HEK293T (cell line): ENCODE data around the gene NBEA.

Source experiments
- CTCF ChIA-PET: fragments of 350-600 bp; formaldehyde crosslinking; extraction: SDS; loops from one replicate; lab custom pipeline; 2021; ENCODE audit warnings: antibody characterized with exemption, inconsistent platforms; lab: Yijun Ruan, JAX
- POLR2A ChIA-PET: fragments of 350-600 bp; formaldehyde crosslinking; extraction: SDS; loops from one replicate; lab custom pipeline; 2020; ENCODE audit warnings: antibody characterized with exemption, inconsistent platforms; lab: Yijun Ruan, JAX
- DNase-seq: peaks from one replicate; pipeline ENCODE4 v3.0.0; 2012; ENCODE audit warnings: mixed read lengths; ENCODE audit errors: extremely low spot score
- ARNT ChIP-seq: fragments of 450-650 bp; IDR thresholded peaks from 2 replicates; pipeline ENCODE4 v1.6.1; 2017; ENCODE audit warnings: mild to moderate bottlenecking
- BHLHE40 ChIP-seq: fragments of 450-650 bp; IDR thresholded peaks from 2 replicates; pipeline ENCODE4 v1.6.1; 2016; ENCODE audit warnings: mild to moderate bottlenecking, moderate library complexity, borderline replicate concordance
- CTBP1 ChIP-seq: fragments of 450-650 bp; IDR thresholded peaks from 2 replicates; pipeline ENCODE4 v1.6.1; 2016; ENCODE audit warnings: borderline replicate concordance
- ELF4 ChIP-seq: fragments of 450-650 bp; IDR thresholded peaks from 2 replicates; pipeline ENCODE4 v1.6.1; 2017; ENCODE audit warnings: antibody characterized with exemption
- FOXA1 ChIP-seq: fragments of 450-650 bp; IDR thresholded peaks from 2 replicates; pipeline ENCODE4 v1.6.1; 2016; ENCODE audit warnings: mild to moderate bottlenecking
- FOXK2 ChIP-seq: fragments of 450-650 bp; IDR thresholded peaks from 2 replicates; pipeline ENCODE4 v1.6.1; 2016; ENCODE audit warnings: mild to moderate bottlenecking
- FOXM1 ChIP-seq: fragments of 450-650 bp; IDR thresholded peaks from 2 replicates; pipeline ENCODE4 v1.6.1; 2017; ENCODE audit warnings: mild to moderate bottlenecking, borderline replicate concordance
- HDGF ChIP-seq: fragments of 450-650 bp; IDR thresholded peaks from 2 replicates; pipeline ENCODE4 v1.6.1; 2017; ENCODE audit warnings: antibody characterized with exemption, borderline replicate concordance
- L3MBTL2 ChIP-seq: fragments of 450-650 bp; conservative IDR thresholded peaks from 2 replicates; pipeline ENCODE4 v1.6.1; 2016; ENCODE audit warnings: mild to moderate bottlenecking
- LEF1 ChIP-seq: fragments of 450-650 bp; IDR thresholded peaks from 2 replicates; pipeline ENCODE4 v1.6.1; 2017; ENCODE audit warnings: mild to moderate bottlenecking, borderline replicate concordance
- NFRKB ChIP-seq: fragments of 450-650 bp; IDR thresholded peaks from 2 replicates; pipeline ENCODE4 v1.6.1; 2016; ENCODE audit warnings: mild to moderate bottlenecking, moderate library complexity
- SP1 ChIP-seq: fragments of 450-650 bp; IDR thresholded peaks from 2 replicates; pipeline ENCODE4 v1.6.1; 2017
- SUZ12 ChIP-seq: fragments of 450-650 bp; IDR thresholded peaks from 2 replicates; pipeline ENCODE4 v1.6.1; 2016; ENCODE audit warnings: mild to moderate bottlenecking
- TARDBP ChIP-seq: fragments of 450-650 bp; IDR thresholded peaks from 2 replicates; pipeline ENCODE4 v1.6.1; 2016
- ZNF384 ChIP-seq: fragments of 450-650 bp; IDR thresholded peaks from 2 replicates; pipeline ENCODE4 v1.6.1; 2016
- TF ChIP-seq, protein P1 (sequence below): fragments of 450-650 bp; IDR thresholded peaks from 2 replicates; pipeline ENCODE4 v1.6.1; 2016

Gene NBEA

GRCh38 chr13:35283856-35284255 lies 341.8 kb downstream of the NBEA start:
- no peak for TF ChIP-seq BHLHE40
- no peak for TF ChIP-seq LEF1
- ChIA-PET POLR2A (no interaction called here), CTCF (no interaction called here)
- no peak for DNase-seq

GRCh38 chr13:35285677-35286076 lies 343.6 kb downstream of the NBEA start:
- ChIA-PET CTCF (no interaction called here), POLR2A (no interaction called here)
- no peak for DNase-seq
- TF ChIP-seq CTBP1: no peak
- no peak for TF ChIP-seq SUZ12

GRCh38 chr13:35292329-35292728 lies 350.3 kb downstream of the NBEA start:
- DNase-seq: no peak
- CTCF ChIA-PET: no interaction called here
- TF ChIP-seq NFRKB (no peak), FOXA1 (no peak), FOXK2 (no peak), SUZ12 (no peak), ARNT (no peak), ZNF384 (no peak), ELF4 (no peak), SP1 (no peak), HDGF (no peak)
- TF ChIP-seq, protein P1, sequence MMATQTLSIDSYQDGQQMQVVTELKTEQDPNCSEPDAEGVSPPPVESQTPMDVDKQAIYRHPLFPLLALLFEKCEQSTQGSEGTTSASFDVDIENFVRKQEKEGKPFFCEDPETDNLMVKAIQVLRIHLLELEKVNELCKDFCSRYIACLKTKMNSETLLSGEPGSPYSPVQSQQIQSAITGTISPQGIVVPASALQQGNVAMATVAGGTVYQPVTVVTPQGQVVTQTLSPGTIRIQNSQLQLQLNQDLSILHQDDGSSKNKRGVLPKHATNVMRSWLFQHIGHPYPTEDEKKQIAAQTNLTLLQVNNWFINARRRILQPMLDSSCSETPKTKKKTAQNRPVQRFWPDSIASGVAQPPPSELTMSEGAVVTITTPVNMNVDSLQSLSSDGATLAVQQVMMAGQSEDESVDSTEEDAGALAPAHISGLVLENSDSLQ: no peak
- POLR2A ChIA-PET: no interaction called here

DNA sequence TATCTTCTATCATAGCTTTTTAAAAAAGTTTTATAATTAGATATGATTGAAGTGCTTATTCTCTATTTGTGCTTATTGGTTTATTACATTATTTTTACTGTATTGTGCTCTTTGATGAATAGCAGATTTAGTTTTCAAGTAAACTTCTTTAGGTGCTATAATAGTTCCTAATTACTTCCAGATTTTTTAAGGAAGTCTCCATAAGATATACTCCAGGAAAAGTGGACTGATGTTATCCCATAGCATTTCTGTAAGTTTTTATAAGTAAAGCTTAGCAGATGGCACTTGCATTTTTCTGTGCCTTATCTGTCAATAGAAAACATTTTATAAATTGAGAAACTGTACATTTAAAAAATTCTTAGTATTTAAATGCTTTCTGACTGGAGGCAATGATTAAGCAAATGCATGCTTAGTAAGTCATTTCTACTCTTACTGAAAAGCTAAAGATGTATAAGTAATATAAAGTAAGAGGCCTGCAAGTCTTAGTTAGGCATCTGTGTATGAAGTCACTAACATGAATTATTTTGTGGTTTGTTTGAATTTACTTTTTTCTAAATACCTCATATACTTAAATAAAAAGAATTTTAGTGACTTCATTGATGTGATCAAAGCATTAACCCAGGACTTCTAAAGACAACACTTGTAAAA lies 351.6 kb downstream of the NBEA start:
- DNase-seq: no peak
- ChIA-PET CTCF (no interaction called here), POLR2A (no interaction called here)
- TF ChIP-seq ELF4 (no peak), SUZ12 (no peak), SP1 (no peak), HDGF (no peak), FOXA1 (no peak), L3MBTL2 (no peak), ZNF384 (no peak)

DNA sequence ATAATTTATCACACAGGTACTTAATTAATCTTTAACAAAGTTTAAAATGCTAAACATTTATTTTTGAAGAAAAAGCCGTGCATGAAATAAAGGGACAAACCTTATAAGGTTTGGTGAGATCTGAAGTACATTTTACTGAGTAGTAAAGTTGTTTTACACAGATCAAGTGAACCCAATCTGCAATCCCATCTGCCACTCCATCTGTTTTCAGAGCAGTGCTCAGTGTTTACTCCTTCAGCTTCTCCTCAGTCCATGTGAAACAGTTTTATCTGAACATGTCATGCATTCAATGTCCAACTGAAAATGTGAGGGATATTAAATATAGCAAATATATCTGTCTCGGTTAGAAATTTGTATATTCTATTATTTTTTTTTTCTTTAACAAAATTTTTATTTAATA lies 367.6 kb downstream of the NBEA start:
- POLR2A ChIA-PET: no interaction called here
- TF ChIP-seq CTBP1 (no peak), ZNF384 (no peak), SP1 (no peak), BHLHE40 (no peak), HDGF (no peak), NFRKB (no peak)
- CTCF ChIA-PET: no interaction called here
- no peak for DNase-seq

GRCh38 chr13:35332134-35332533 lies 390.1 kb downstream of the NBEA start:
- TF ChIP-seq SP1 (no peak), CTBP1 (no peak), FOXK2 (no peak)
- ChIA-PET POLR2A (no interaction called here), CTCF (interaction anchor here (0.6 kb wide), 1 partner anchor 1220 kb away, joined by 4 read pairs; no protein-coding TSS in a partner anchor)
- DNase-seq: no peak

DNA sequence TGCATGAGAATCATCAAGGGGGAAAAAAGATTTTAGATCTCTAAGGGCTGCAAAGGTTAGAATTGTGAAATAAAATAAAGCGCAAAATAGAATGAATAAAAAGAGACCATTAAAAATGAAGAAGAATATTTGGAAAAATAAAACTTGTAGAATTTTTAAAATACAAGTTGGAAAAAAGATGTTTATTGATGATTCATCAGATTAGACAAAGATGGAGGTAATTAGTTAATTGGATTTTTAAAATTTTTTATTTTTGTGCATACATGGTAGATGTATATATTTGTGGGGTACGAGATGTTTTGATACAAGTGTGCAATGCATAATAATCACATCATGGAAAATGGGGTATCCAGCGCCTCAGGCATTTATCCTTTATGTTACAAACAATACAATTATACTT lies 391.1 kb downstream of the NBEA start:
- ChIA-PET CTCF (no interaction called here), POLR2A (no interaction called here)
- DNase-seq: no peak
- TF ChIP-seq TARDBP: no peak
- TF ChIP-seq SP1: no peak
- no peak for TF ChIP-seq FOXM1
- TF ChIP-seq CTBP1: no peak
- no peak for TF ChIP-seq ARNT
- TF ChIP-seq, protein P1: no peak
- no peak for TF ChIP-seq NFRKB
- no peak for TF ChIP-seq ZNF384
- no peak for TF ChIP-seq LEF1
- no peak for TF ChIP-seq BHLHE40
- TF ChIP-seq ELF4: no peak
- no peak for TF ChIP-seq FOXK2
- no peak for TF ChIP-seq FOXA1
- TF ChIP-seq SUZ12: no peak
- TF ChIP-seq HDGF: no peak

- no peak for TF ChIP-seq FOXM1
- TF ChIP-seq SUZ12: no peak
- ChIA-PET POLR2A (no interaction called here), CTCF (no interaction called here)
- no peak for DNase-seq
Observed at GRCh38 chr13:35342440-35342839, 400.4 kb downstream of the NBEA start.
